GM21529 (cell line): ENCODE results near the gene RGS14.
"Not testable (repeated sequence)": the region's sequence is repeated elsewhere in the genome, so short reads cannot be mapped to it uniquely, and the experiment has no call there.

Experiments
- ATAC-seq: cut with Tn5 transposase; IDR thresholded peaks from one replicate; pipeline ENCODE4 v1.9.1; 2021; ENCODE audit not compliant: unreplicated experiment

The RGS14 gene

DNA sequence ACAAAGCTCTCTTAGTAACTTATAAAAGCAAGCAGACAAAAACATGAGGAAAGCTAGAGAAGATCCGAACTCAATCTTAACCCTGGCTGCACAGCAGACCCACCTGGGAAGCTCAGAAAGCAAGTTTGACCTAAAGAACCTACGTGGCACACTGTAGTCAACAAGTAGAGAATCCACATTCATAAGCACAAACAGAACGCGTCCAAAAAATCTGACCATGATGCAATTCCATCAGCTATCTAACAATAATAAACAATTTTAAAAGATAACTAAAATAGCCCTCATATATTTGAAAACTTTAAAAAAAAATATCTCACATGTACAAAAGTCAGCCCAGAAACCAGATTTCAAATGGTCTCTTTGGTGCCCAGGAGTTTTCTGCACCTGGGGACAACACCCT, 10.9 kb upstream of the RGS14 start:
- ATAC-seq, result no peak

DNA sequence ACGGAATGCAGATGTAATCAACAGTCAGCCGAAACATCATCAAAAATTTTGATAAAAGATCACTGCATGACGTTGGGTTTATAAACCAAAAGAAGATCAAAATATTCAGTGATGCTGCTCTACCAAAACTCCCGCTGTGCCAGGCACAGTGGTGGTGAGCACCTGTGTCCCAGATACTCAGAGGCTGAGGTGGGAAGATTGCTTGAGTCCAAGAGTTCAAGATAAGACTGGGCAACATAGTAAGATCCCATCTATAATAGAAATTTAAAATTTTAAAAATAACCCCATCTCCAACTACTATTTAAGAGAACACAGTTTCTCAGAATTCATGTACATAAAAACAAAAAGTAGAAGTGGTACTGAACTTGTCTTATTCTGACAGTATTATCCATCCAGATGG, 10.0 kb upstream of the RGS14 start:
- ATAC-seq, result no peak

DNA sequence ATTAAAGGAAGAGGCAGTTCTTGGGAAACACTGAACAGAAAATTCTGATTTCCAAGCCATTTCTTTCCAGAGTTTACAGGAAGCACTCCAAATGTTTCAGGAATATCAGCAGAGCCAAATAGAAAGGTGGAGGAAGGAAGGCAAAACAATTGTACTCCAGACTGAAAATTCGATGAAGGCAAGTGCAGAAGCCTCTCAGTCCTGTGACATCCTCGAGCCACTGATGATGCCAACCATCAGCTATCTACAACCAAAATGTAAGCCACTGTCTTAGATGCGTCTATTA, 8.4 kb upstream of the RGS14 start:
- no peak for ATAC-seq

GRCh38 chr5:177349762-177350161, 8.0 kb upstream of the RGS14 start:
- no peak for ATAC-seq

DNA sequence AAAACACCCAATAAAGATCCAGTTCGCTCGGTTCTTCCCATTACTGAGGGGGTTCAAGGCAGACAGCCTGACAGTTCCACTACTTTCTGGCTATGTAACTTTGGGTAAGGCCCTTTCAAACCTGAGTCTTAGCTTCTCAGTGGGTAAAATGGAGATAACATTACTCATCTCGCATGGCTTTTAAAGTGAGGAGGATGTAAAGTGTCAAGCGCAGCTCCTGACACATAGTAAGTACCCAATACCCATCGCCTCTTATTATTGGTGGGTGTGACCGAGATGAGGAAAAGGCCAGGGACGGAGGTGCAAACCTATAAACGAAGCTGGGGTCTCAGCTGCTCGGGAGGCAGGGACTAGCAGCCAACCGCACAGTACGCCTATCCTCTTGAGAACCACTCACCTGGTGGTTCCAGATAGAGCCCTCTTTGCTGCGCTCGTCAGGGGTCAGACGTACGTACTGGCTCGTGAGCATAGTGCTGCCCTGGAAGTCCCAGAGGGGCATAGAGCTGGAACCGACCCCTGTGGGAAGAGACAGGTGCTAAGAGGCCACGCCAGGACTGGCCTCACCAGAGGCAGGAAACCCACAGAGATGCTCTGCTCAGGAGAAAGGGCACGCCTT, 6.8 kb upstream of the RGS14 start:
- no peak for ATAC-seq

- ATAC-seq, result peak; percentile 95
Measured at GRCh38 chr5:177351392-177352329, 6.1 kb upstream of the RGS14 start, which contains the start of gene LMAN2. LMAN2 (minus strand) TSS chr5:177351668; CDS start chr5:177351647, 21 bp downstream.

- no peak for ATAC-seq
Measured at GRCh38 chr5:177353093-177353492, 4.6 kb upstream of the RGS14 start.

DNA sequence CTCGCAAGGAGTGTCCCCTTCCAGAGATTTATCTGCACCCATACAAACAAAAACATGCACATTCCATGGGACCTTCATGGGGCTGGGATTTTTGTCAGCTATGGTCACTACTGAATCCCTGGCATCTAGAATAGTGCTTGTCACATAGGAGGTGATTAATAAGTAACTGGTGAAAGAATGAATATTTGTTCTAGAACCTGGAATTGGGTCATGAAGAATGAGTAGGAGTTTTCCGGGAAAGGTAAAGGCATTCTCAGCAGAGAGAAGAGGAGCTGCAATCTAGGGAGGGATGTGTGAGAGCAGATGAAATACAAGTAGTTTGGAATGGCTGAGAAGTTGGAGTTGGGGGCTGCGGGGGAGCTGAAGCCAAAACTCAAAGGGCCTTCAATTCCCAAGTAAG, 3.5 kb upstream of the RGS14 start:
- no peak for ATAC-seq

DNA sequence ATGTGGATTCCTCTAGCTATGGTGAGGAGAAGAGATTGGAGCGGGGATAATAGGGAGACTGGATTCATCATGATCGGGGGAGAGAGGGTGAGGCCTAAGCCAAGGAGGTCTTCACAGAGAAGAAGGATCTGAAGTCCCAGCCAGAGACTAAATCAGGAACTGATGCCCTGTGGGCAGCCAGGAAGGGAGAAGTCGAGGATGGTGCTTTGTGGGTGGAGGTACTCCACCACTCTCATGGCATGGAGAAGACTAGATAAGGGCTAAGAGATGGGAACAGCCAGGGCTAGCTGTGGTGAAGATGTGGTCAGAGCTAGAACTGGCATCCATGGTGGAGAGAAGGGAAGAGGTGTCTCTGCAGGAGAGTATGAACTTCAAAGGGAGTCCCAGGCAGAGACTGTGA, 3.0 kb upstream of the RGS14 start:
- no peak for ATAC-seq

DNA sequence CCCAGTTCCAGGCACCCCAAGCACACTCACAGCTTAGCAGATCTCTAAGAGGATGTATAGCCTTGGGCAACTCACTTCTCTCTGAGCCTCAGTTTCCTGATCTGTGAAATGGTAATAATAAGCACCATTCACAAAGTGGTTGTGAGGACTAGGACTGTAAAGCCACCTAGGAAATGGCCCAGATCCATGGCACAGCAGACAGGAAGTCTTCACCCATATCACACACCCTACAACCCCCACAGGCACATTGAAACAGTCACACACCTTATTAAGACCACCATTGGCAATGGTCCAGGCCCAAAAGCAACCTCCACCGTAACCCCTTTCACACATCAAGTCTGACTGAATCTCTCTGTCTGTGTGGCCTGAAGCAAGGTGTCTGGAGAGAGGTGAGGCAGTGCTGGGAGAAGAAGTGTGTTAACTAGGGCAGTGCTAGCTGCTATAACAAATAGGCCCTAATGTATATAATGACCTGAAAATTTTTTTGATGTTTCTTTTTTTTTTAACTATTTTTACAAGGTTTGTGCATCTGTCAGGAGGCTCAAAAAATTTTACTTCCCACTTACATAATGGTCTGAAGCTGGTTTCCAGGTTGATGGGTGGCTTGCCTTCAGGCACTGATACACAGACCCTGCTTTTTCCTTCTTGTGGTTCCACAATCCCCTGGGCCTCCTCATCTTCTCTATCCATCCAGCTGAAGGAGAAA, 2.4 kb upstream of the RGS14 start:
- ATAC-seq, result no peak

DNA sequence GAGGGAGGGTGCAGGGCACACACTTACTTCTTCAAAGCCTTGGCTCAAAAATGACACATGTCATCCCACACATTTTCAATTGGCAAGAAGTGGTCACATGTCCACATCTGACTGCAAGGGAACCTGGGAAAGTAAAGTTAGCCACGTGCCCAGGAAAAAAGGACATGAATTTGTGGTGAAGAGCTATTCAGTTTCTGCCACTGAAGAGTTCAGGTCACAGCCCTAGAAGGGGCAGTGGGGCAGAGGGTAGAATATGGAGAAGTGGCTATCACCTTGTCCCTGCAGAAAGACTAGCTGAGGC, 1.9 kb upstream of the RGS14 start:
- no peak for ATAC-seq

DNA sequence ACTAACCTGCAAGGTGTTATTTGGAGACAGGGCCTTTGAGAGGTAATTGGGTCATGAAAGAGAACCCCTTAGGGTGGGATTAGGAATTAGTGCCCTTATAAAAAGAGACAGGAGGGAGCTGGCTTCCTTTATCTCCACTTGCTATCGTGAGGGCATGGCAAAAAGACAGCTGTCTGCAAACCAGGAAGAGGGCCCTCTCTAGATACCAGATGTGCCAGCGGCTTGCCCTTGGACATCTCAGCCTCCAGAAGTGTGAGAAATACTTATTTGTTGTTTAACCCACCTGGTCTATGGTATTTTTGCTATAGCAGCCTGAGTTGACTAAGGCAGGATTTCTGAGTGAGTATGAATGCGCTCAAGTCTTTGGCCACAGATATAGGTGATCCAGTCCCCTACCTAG, 978 bp upstream of the RGS14 start:
- ATAC-seq, result no peak

DNA sequence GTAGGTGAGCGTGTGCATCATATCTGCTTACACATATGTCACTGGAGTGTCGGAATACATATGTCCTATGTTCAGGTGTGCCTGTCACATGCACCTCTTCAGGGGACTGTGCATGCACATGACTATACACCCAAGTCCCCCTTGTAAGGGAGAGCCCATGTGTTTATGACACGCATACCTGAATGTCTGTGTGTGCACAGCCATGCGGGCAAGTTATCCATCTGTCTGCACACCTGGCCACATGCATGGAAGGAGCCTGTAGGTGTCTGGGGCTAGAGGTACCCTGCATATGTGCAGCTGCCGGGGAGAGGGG, 622 bp upstream of the RGS14 start:
- no peak for ATAC-seq

- ATAC-seq, result no peak
Measured at GRCh38 chr5:177358370-177358819, 671 bp downstream of the RGS14 start.

- ATAC-seq, result no peak
Measured at GRCh38 chr5:177359451-177359851, 1.7 kb downstream of the RGS14 start.

DNA sequence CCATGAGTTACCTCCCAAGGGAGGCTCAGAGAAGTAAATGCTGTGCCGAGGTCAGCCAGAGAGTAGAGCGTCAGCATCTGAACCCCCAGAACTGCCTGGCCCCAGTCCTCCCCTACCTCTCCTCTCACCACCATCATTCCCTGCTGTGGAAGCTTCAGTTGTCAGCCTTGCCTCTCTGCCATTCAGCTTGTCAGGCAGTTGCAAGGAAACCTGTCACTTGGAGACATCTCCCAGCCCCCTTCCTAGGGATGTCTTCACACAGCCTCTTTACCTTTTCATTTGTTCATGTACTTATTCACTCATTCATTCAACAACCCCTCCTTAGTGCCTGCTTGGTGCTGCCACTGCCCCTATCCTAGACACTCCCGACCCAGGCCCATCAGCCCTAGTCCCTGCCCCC, 2.1 kb downstream of the RGS14 start:
- ATAC-seq, result no peak

DNA sequence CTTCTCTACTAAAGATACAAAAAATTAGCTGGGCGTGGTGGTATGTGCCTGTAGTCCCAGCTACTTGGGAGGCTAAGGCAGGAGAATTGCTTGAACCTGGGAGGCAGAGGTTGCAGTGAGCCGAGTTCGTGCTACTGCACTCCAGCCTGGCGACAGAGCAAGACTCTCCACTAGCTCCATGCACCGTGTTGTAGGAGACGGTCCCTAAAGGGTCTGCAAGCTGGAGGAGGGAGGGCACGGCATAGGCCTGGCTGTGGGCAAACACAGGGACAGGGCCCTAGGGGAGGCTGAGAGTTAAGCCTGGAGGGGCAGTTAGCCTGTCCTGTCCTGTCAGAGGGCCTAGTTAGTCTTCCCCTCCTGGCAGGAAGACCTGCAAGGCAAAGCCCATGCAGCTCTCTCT, 3.0 kb downstream of the RGS14 start:
- ATAC-seq, result not testable (repeated sequence)

DNA sequence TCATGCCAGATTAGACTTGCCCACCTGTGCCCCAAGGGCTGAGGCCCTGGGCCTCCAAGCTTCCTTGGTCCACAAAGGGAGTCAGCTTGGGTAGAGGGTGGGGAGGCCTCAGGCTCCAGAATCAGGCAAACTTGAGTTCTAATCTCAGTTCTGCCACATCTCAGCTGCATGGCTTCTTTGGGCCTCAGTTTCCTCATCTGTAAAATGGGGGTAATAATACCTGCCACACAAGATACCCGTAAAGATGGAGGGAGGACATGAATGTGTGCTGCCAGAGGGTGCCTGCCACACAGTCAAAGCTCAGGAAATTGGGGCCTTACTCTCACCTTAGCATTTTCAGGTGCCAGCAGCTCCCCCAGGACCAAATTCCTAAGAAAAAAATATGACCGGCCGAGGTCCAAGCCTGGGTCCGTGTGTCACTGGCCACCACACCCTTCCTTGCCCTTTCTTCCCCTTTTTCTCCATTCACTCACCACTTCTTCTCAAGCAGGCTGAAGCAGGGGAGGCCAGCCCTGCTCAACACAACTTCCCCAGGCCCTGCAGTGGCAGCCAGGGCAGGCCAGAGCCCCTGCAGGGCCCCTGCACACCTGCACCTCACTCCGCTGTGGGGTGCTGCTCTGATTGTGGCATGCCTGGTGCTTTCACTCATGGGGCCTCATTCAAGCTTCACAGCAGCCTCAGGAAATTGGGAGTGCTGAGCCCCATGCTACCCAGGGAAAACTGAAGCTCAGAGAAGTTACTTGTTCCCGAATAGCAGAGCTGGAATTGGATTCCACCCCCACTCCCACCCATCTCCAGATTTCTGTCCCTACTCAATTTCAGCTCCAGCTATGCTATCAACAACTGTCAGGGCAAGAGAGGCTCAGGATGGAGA, 3.9 kb downstream of the RGS14 start:
- ATAC-seq, result no peak

- ATAC-seq, result no peak
Measured at GRCh38 chr5:177362292-177362609, 4.5 kb downstream of the RGS14 start.

DNA sequence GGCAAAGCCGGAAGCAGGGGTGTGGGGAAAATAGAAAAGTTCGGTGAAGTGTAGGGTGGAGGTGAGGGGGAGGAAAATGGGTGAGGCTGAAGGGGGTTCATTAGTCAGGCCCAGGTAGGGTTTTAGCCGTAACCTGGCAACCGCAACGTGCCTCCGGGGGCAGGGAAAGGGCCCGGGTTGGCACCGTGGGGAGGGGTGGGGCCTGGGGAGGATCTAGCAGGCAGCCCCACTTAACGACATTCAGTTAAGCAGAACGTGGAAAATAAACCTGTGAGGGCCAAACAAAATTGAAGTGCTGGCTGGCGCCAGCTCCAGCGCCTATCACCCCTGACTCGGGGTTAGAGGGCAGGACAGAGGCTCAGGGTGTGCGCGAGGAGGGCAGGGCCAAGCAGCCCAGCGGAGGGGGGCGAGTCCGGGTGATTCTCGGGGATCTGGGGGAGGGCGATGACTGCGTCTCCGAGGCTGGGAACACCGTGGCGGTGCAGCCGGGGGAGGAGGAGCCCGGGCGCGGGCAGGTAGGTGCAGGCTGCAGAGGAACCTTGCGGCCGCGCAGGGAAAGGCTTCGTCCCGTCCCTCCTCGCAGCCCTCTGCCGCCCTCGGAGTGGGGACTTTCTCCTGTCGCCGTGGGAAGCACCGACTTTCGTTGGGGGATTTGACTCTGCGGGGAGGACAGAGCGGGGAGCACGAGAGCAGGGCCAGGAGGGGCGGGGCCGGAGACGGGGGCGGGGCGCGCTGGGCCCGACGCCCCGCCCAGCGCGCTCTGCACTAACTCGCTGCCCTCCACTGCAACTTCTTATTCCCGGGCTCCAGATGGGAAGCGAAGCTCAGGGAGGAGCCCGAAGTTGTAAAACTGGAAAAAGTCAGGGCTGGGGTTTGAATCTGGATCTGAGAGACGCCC, 5.1 kb downstream of the RGS14 start:
- peak; percentile 38 for ATAC-seq

GRCh38 chr5:177363565-177363964, 5.8 kb downstream of the RGS14 start:
- ATAC-seq, result no peak
